ENCODE results near the gene IFFO2. TPM values are rescaled to one million over a fixed set of nuclear protein-coding genes. Genes with fewer than 3 reads are reported as not detected.
A peak's percentile ranks its signal among the peaks of the same experiment; 100 is the strongest.

The IFFO2 gene
- total RNA-seq, 1 donor from 2014 or later = 3.3 TPM

- Histone ChIP-seq H3K4me3 (no peak overlapping the region), H3K9me3 (replicated peaks) (no peaks in the 10 kb centered on the region), H3K27ac (replicated peaks) (no peak overlapping the region), H3K27me3 (ENCODE audit: low read depth) (no peaks in the 10 kb centered on the region), H3K36me3 (no peaks in the 10 kb centered on the region), H3K4me1 (peaks cover 27% of the 10 kb centered on the region)
- intact Hi-C loops (cut with micrococcal nuclease) = no loop called here
- DNase-seq = no peak
- no peak for TF ChIP-seq CTCF (IDR thresholded peaks at IDR 0.05; ENCODE audit: borderline replicate concordance)
Observed at GRCh38 chr1:18932879-18933278, 23.6 kb downstream of the IFFO2 start.

GRCh38 chr1:18932387-18932786 lies 24.1 kb downstream of the IFFO2 start:
- TF ChIP-seq CTCF (IDR thresholded peaks at IDR 0.05; ENCODE audit: borderline replicate concordance) = no peak
- DNase-seq = no peak
- no peaks in the 10 kb centered on the region for H3K36me3 ChIP-seq
- no peaks in the 10 kb centered on the region for H3K27me3 ChIP-seq (ENCODE audit: low read depth)
- H3K4me3 ChIP-seq = no peak overlapping the region
- intact Hi-C loops (cut with micrococcal nuclease) = no loop called here
- H3K27ac ChIP-seq (replicated peaks) = no peak overlapping the region
- H3K9me3 ChIP-seq (replicated peaks) = no peaks in the 10 kb centered on the region
- H3K4me1 ChIP-seq = peaks cover 32% of the 10 kb centered on the region

GRCh38 chr1:18931730-18932129 lies 24.7 kb downstream of the IFFO2 start:
- DNase-seq = no peak
- intact Hi-C loops (cut with micrococcal nuclease) = no loop called here
- Histone ChIP-seq H3K4me1 (peaks cover 39% of the 10 kb centered on the region), H3K4me3 (no peak overlapping the region), H3K27me3 (ENCODE audit: low read depth) (no peaks in the 10 kb centered on the region), H3K9me3 (replicated peaks) (no peaks in the 10 kb centered on the region), H3K36me3 (no peaks in the 10 kb centered on the region), H3K27ac (replicated peaks) (no peak overlapping the region)
- no peak for TF ChIP-seq CTCF (IDR thresholded peaks at IDR 0.05; ENCODE audit: borderline replicate concordance)

- DNase-seq = no peak
- TF ChIP-seq CTCF (IDR thresholded peaks at IDR 0.05; ENCODE audit: borderline replicate concordance) = no peak
- Histone ChIP-seq H3K9me3 (replicated peaks) (no peaks in the 10 kb centered on the region), H3K27ac (replicated peaks) (no peak overlapping the region), H3K4me1 (peaks cover 53% of the 10 kb centered on the region), H3K36me3 (no peaks in the 10 kb centered on the region), H3K4me3 (no peak overlapping the region), H3K27me3 (ENCODE audit: low read depth) (no peaks in the 10 kb centered on the region)
- intact Hi-C loops (cut with micrococcal nuclease) = no loop called here
Observed at GRCh38 chr1:18929686-18930085, 26.8 kb downstream of the IFFO2 start.

- no peak for TF ChIP-seq CTCF (IDR thresholded peaks at IDR 0.05; ENCODE audit: borderline replicate concordance)
- Histone ChIP-seq H3K27me3 (ENCODE audit: low read depth) (no peaks in the 10 kb centered on the region), H3K4me1 (peaks cover 60% of the 10 kb centered on the region), H3K27ac (replicated peaks) (no peak overlapping the region), H3K9me3 (replicated peaks) (no peaks in the 10 kb centered on the region), H3K4me3 (no peak overlapping the region), H3K36me3 (no peaks in the 10 kb centered on the region)
- DNase-seq = no peak
- intact Hi-C loops (cut with micrococcal nuclease) = no loop called here
Observed at GRCh38 chr1:18928985-18929384, 27.5 kb downstream of the IFFO2 start.

GRCh38 chr1:18928406-18928805 lies 28.1 kb downstream of the IFFO2 start:
- H3K4me1 ChIP-seq = peaks cover 65% of the 10 kb centered on the region

More at GRCh38 chr1:18928406-18928805, 28.1 kb downstream of the IFFO2 start:
- Histone ChIP-seq H3K36me3 (no peaks in the 10 kb centered on the region), H3K9me3 (replicated peaks) (no peaks in the 10 kb centered on the region), H3K4me3 (no peak overlapping the region), H3K27ac (replicated peaks) (peak overlapping the region; percentile 91), H3K27me3 (ENCODE audit: low read depth) (no peaks in the 10 kb centered on the region)
- no peak for DNase-seq
- TF ChIP-seq CTCF (IDR thresholded peaks at IDR 0.05; ENCODE audit: borderline replicate concordance) = no peak
- intact Hi-C loops (cut with micrococcal nuclease) = no loop called here

Data from left ventricle myocardium inferior (tissue), 1 donor.